Effector memory CD4-positive, alpha-beta T cell (primary cell): ENCODE measurements around the gene RPL26.
"Not testable (repeated sequence)": the region's sequence is repeated elsewhere in the genome, so short reads cannot be mapped to it uniquely, and the experiment has no call there.

Experiments
- DNase-seq, 3 donors: peaks; one replicate each; pipeline ENCODE4 v3.0.0-alpha.2; 2020
- H3K27ac ChIP-seq: 2 replicates; pipeline ENCODE4 v1.7.0; 2013; ENCODE audit warnings: mild to moderate bottlenecking, low read length, moderate library complexity; ENCODE audit not compliant: insufficient read depth, poor library complexity, severe bottlenecking
- H3K27me3 ChIP-seq: replicated peaks from 2 replicates; pipeline ENCODE4 v1.7.0; 2013; ENCODE audit warnings: mild to moderate bottlenecking, low read length; ENCODE audit not compliant: insufficient read depth, control insufficient read depth, poor library complexity, severe bottlenecking
- H3K36me3 ChIP-seq: 2 replicates; pipeline ENCODE4 v1.7.0; 2013; ENCODE audit warnings: mild to moderate bottlenecking, low read length, moderate library complexity; ENCODE audit not compliant: control insufficient read depth, insufficient read depth
- H3K4me1 ChIP-seq: 2 replicates; pipeline ENCODE4 v1.7.0; 2013; ENCODE audit warnings: low read length, mild to moderate bottlenecking; ENCODE audit not compliant: control insufficient read depth, insufficient read depth, poor library complexity, severe bottlenecking
- H3K4me3 ChIP-seq: 2 replicates; pipeline ENCODE4 v1.7.0; 2013; ENCODE audit warnings: low read length, low read depth, mild to moderate bottlenecking; ENCODE audit not compliant: insufficient read depth, poor library complexity, severe bottlenecking
- H3K9me3 ChIP-seq: 2 replicates; pipeline ENCODE4 v1.7.0; 2013; ENCODE audit warnings: mild to moderate bottlenecking, low read length, moderate library complexity; ENCODE audit not compliant: control insufficient read depth

RPL26 gene

GRCh38 chr17:8398980-8399379, 16.0 kb upstream of the RPL26 start:
- H3K27me3 ChIP-seq: peaks cover 4% of the 10 kb centered on the region
- H3K27ac ChIP-seq: no peak overlapping the region
- peaks cover 2% of the 10 kb centered on the region for H3K4me1 ChIP-seq
- H3K36me3 ChIP-seq: no peaks in the 10 kb centered on the region
- H3K9me3 ChIP-seq: no peaks in the 10 kb centered on the region
- H3K4me3 ChIP-seq: no peak overlapping the region
- DNase-seq: no peak

GRCh38 chr17:8397636-8398035, 14.6 kb upstream of the RPL26 start, which contains the start of gene RNF222:
Gene RNF222 (minus strand): TSS chr17:8397827. CDS start chr17:8393461, 4,366 bp downstream.
- peaks cover 13% of the 10 kb centered on the region for H3K4me1 ChIP-seq
- H3K36me3 ChIP-seq: no peaks in the 10 kb centered on the region
- no peaks in the 10 kb centered on the region for H3K9me3 ChIP-seq
- no peak for DNase-seq
- peaks cover 4% of the 10 kb centered on the region for H3K27me3 ChIP-seq
- no peak within 1 kb of the TSS for H3K27ac ChIP-seq
- no peak within 1 kb of the TSS for H3K4me3 ChIP-seq

- not testable (repeated sequence) for H3K9me3 ChIP-seq, H3K4me3 ChIP-seq, H3K27me3 ChIP-seq, H3K27ac ChIP-seq, DNase-seq, H3K36me3 ChIP-seq
- H3K4me1 ChIP-seq: peaks cover 13% of the 10 kb centered on the region
Observed at GRCh38 chr17:8394497-8394896, 11.5 kb upstream of the RPL26 start.

- Histone ChIP-seq H3K9me3 (no peaks in the 10 kb centered on the region), H3K36me3 (no peaks in the 10 kb centered on the region), H3K27me3 (no peaks in the 10 kb centered on the region), H3K4me1 (peaks cover 13% of the 10 kb centered on the region), H3K4me3 (no peak overlapping the region), H3K27ac (no peak overlapping the region)
- peak in 1 of 3 donors; percentile 25 for DNase-seq
Observed at GRCh38 chr17:8393470-8394231, 10.7 kb upstream of the RPL26 start.

- no peaks in the 10 kb centered on the region for H3K27me3 ChIP-seq
- no peaks in the 10 kb centered on the region for H3K36me3 ChIP-seq
- H3K4me1 ChIP-seq: peaks cover 13% of the 10 kb centered on the region
- no peak overlapping the region for H3K4me3 ChIP-seq
- no peak overlapping the region for H3K27ac ChIP-seq
- no peaks in the 10 kb centered on the region for H3K9me3 ChIP-seq
- no peak for DNase-seq
Observed at GRCh38 chr17:8392674-8393469, 9.9 kb upstream of the RPL26 start.

- Histone ChIP-seq H3K4me3 (no peak overlapping the region), H3K4me1 (peaks cover 13% of the 10 kb centered on the region), H3K27me3 (no peaks in the 10 kb centered on the region), H3K36me3 (no peaks in the 10 kb centered on the region), H3K9me3 (no peaks in the 10 kb centered on the region), H3K27ac (no peak overlapping the region)
- DNase-seq: no peak
Observed at GRCh38 chr17:8392274-8392673, 9.3 kb upstream of the RPL26 start.

GRCh38 chr17:8391711-8392110, 8.7 kb upstream of the RPL26 start:
- Histone ChIP-seq H3K4me3 (no peak overlapping the region), H3K27me3 (no peaks in the 10 kb centered on the region)
- DNase-seq: no peak

GRCh38 chr17:8387914-8388651, 5.1 kb upstream of the RPL26 start:
- Histone ChIP-seq H3K27ac (no peak overlapping the region), H3K4me1 (peaks cover 7% of the 10 kb centered on the region), H3K36me3 (no peaks in the 10 kb centered on the region), H3K4me3 (no peak overlapping the region), H3K9me3 (no peaks in the 10 kb centered on the region), H3K27me3 (no peaks in the 10 kb centered on the region)
- no peak for DNase-seq

More at GRCh38 chr17:8391711-8392110, 8.7 kb upstream of the RPL26 start:
- no peak overlapping the region for H3K27ac ChIP-seq
- peaks cover 13% of the 10 kb centered on the region for H3K4me1 ChIP-seq
- no peaks in the 10 kb centered on the region for H3K36me3 ChIP-seq
- H3K9me3 ChIP-seq: no peaks in the 10 kb centered on the region

- Histone ChIP-seq H3K36me3 (no peaks in the 10 kb centered on the region), H3K4me3 (no peak overlapping the region), H3K27ac (no peak overlapping the region), H3K27me3 (no peaks in the 10 kb centered on the region), H3K9me3 (no peaks in the 10 kb centered on the region), H3K4me1 (peaks cover 8% of the 10 kb centered on the region)
- no peak for DNase-seq
Observed at GRCh38 chr17:8386841-8387240, 3.8 kb upstream of the RPL26 start.
